Measurements from ENCODE around the gene LGALS3BP. TPM values are rescaled to one million over a fixed set of nuclear protein-coding genes. Genes with fewer than 3 reads are reported as not detected.

The LGALS3BP gene
- total and polyA plus RNA-seq, 2 experiments from 2014 or later = 15.1 to 36.5 TPM

DNA sequence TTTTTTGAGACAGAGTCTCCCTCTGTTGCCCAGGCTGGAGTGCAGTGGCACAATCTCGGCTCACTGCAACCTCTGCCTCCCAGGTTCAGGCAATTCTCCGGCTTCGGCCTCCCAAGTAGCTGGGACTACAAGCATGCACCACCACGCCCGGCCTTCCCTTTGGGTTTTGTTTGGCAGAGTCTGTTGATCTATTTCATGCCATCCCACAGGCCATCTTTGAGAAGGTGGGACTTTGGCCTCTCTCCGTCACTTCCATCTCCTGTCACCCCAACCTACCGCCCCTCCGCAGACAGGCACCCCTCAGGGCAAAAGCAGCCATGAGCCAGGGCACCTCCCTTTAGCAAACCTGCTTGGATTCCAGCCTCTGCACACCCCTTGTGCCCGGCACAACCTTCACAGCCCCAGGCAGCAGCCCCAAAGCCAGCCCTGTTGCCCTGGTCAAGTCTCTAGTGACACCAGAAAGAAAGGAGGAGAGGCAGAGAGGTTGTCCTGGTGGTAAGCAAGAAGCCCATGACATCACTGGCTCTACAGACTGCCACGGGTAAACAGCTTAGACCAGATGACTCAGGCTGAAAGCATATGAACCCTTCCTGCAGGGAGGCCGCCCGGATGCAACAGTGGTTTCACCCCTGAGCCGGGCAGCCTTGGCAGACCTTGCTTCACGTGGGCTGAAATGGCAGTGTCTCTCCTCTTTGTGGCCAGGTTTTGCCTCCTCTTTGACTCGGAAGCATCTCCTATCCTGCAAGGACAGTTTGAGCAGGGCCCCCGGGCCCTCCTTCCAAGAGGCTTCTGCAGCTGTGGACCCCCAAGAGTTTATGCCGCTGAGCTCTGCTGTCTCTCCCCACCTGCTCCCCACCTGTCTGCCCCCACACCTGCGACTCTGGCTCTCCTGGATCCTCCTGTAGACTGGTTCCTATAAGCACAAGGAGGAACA lies 46.4 kb downstream of the LGALS3BP start (continued):
- TF ChIP-seq EZH2 (IDR thresholded peaks at IDR 0.05; ENCODE audit: low read depth, unreplicated experiment) (no peak), EZH2phosphoT487 (IDR thresholded peaks at IDR 0.05; ENCODE audit: unreplicated experiment) (no peak), NANOG (IDR thresholded peaks at IDR 0.05; ENCODE audit: borderline replicate concordance) (no peak), POLR2AphosphoS5 (IDR thresholded peaks at IDR 0.05; ENCODE audit: low read depth) (no peak), JUNB (IDR thresholded peaks at IDR 0.05; ENCODE audit: unreplicated experiment) (no peak), ZNF331 (CRISPR knock-in tag; IDR thresholded peaks at IDR 0.05; ENCODE audit: low read depth) (no peak)
- TF ChIP-seq, protein P1, sequence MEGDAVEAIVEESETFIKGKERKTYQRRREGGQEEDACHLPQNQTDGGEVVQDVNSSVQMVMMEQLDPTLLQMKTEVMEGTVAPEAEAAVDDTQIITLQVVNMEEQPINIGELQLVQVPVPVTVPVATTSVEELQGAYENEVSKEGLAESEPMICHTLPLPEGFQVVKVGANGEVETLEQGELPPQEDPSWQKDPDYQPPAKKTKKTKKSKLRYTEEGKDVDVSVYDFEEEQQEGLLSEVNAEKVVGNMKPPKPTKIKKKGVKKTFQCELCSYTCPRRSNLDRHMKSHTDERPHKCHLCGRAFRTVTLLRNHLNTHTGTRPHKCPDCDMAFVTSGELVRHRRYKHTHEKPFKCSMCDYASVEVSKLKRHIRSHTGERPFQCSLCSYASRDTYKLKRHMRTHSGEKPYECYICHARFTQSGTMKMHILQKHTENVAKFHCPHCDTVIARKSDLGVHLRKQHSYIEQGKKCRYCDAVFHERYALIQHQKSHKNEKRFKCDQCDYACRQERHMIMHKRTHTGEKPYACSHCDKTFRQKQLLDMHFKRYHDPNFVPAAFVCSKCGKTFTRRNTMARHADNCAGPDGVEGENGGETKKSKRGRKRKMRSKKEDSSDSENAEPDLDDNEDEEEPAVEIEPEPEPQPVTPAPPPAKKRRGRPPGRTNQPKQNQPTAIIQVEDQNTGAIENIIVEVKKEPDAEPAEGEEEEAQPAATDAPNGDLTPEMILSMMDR (conservative IDR thresholded peaks at IDR 0.05; ENCODE audit: low read depth in 2 of 2) = no peak

DNA sequence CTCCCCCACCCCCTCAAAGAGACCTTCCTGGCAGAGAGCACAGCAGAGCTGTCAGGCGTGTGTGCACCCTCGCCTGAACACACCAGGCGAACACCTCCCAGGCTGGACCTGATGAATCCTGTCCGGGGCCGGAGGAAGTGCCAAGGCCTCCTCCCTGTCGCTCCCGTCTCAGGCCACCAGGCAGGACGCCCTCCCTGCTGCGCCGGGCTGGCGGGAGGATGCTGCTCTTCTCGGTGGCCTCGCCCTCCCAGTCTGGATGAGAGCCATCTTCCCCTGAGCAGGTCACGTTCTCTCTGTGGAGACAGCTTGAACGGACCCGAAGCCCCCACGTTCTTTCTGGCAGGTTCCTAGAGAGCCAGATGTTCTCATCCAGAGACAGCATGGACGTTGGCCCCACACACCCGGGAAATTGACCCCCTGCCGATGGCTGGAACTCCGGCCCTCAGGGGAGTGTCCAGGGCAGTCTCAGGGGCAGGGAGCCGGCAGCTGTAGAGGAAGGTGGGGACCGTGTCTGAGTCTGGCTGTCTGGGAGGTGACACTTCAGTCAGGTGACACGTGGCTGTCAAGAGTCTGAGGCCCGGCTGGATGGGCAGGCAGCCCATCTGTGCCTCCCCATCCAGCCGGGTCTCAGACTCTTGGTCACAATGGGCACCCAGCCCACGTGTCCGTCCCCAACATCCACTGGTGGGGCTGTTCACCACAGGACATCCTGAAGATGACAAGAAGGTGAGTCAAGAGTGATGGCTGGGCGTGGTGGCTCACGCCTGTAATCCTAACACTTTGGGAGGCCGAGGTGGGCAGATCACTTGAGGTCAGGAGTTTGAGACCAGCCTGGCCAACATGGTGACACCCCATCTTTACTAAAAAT lies 49.6 kb downstream of the LGALS3BP start:
- H3K27ac Mint-ChIP-seq = no peak overlapping the region
- Histone ChIP-seq H4K20me1 (replicated peaks; ENCODE audit: insufficient read depth) (no peaks in the 10 kb centered on the region), H3K4me1 (ENCODE audit: insufficient read depth) (peaks cover 9% of the 10 kb centered on the region), H3F3A (replicated peaks; ENCODE audit: low read depth) (no peaks in the 10 kb centered on the region), H3K4me3 (no peak overlapping the region), H2AFZ (no peak overlapping the region), H3K9me2 (ENCODE audit: insufficient read depth) (no peaks in the 10 kb centered on the region), H3K27me3 (ENCODE audit: insufficient read depth) (no peaks in the 10 kb centered on the region), H3K79me2 (replicated peaks; ENCODE audit: insufficient read depth) (no peaks in the 10 kb centered on the region), H3K27ac (ENCODE audit: low read depth) (no peak overlapping the region), H3K4me2 (no peak overlapping the region), H3K36me3 (ENCODE audit: insufficient read depth) (no peaks in the 10 kb centered on the region)
- H3K4me1 Mint-ChIP-seq = peaks cover 20% of the 10 kb centered on the region; the same call in 2 of the 3 replicates
- H3K9me3 Mint-ChIP-seq = no peaks in the 10 kb centered on the region
- H3K4me3 Mint-ChIP-seq = no peak overlapping the region
- no peaks in the 10 kb centered on the region for H3K36me3 Mint-ChIP-seq (ENCODE audit: low read depth)
- peaks cover 3% of the 10 kb centered on the region for H3K27me3 Mint-ChIP-seq (ENCODE audit: insufficient read depth, low read depth, poor library complexity)
- ATAC-seq = no peak
- DNase-seq (ENCODE audit: low spot score) = no peak
- TF ChIP-seq, protein P2, sequence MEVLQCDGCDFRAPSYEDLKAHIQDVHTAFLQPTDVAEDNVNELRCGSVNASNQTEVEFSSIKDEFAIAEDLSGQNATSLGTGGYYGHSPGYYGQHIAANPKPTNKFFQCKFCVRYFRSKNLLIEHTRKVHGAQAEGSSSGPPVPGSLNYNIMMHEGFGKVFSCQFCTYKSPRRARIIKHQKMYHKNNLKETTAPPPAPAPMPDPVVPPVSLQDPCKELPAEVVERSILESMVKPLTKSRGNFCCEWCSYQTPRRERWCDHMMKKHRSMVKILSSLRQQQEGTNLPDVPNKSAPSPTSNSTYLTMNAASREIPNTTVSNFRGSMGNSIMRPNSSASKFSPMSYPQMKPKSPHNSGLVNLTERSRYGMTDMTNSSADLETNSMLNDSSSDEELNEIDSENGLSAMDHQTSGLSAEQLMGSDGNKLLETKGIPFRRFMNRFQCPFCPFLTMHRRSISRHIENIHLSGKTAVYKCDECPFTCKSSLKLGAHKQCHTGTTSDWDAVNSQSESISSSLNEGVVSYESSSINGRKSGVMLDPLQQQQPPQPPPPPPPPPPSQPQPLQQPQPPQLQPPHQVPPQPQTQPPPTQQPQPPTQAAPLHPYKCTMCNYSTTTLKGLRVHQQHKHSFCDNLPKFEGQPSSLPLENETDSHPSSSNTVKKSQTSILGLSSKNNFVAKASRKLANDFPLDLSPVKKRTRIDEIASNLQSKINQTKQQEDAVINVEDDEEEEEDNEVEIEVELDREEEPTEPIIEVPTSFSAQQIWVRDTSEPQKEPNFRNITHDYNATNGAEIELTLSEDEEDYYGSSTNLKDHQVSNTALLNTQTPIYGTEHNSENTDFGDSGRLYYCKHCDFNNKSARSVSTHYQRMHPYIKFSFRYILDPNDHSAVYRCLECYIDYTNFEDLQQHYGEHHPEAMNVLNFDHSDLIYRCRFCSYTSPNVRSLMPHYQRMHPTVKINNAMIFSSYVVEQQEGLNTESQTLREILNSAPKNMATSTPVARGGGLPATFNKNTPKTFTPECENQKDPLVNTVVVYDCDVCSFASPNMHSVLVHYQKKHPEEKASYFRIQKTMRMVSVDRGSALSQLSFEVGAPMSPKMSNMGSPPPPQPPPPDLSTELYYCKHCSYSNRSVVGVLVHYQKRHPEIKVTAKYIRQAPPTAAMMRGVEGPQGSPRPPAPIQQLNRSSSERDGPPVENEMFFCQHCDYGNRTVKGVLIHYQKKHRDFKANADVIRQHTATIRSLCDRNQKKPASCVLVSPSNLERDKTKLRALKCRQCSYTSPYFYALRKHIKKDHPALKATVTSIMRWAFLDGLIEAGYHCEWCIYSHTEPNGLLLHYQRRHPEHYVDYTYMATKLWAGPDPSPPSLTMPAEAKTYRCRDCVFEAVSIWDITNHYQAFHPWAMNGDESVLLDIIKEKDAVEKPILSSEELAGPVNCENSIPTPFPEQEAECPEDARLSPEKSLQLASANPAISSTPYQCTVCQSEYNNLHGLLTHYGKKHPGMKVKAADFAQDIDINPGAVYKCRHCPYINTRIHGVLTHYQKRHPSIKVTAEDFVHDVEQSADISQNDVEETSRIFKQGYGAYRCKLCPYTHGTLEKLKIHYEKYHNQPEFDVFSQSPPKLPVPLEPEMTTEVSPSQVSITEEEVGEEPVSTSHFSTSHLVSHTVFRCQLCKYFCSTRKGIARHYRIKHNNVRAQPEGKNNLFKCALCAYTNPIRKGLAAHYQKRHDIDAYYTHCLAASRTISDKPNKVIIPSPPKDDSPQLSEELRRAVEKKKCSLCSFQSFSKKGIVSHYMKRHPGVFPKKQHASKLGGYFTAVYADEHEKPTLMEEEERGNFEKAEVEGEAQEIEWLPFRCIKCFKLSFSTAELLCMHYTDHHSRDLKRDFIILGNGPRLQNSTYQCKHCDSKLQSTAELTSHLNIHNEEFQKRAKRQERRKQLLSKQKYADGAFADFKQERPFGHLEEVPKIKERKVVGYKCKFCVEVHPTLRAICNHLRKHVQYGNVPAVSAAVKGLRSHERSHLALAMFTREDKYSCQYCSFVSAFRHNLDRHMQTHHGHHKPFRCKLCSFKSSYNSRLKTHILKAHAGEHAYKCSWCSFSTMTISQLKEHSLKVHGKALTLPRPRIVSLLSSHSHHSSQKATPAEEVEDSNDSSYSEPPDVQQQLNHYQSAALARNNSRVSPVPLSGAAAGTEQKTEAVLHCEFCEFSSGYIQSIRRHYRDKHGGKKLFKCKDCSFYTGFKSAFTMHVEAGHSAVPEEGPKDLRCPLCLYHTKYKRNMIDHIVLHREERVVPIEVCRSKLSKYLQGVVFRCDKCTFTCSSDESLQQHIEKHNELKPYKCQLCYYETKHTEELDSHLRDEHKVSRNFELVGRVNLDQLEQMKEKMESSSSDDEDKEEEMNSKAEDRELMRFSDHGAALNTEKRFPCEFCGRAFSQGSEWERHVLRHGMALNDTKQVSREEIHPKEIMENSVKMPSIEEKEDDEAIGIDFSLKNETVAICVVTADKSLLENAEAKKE (CRISPR knock-in tag; IDR thresholded peaks at IDR 0.05) = no peak
- TF ChIP-seq NANOG (IDR thresholded peaks at IDR 0.05; ENCODE audit: borderline replicate concordance) = no peak
- TF ChIP-seq POLR2AphosphoS5 (IDR thresholded peaks at IDR 0.05; ENCODE audit: low read depth) = no peak
- TF ChIP-seq, protein P3, sequence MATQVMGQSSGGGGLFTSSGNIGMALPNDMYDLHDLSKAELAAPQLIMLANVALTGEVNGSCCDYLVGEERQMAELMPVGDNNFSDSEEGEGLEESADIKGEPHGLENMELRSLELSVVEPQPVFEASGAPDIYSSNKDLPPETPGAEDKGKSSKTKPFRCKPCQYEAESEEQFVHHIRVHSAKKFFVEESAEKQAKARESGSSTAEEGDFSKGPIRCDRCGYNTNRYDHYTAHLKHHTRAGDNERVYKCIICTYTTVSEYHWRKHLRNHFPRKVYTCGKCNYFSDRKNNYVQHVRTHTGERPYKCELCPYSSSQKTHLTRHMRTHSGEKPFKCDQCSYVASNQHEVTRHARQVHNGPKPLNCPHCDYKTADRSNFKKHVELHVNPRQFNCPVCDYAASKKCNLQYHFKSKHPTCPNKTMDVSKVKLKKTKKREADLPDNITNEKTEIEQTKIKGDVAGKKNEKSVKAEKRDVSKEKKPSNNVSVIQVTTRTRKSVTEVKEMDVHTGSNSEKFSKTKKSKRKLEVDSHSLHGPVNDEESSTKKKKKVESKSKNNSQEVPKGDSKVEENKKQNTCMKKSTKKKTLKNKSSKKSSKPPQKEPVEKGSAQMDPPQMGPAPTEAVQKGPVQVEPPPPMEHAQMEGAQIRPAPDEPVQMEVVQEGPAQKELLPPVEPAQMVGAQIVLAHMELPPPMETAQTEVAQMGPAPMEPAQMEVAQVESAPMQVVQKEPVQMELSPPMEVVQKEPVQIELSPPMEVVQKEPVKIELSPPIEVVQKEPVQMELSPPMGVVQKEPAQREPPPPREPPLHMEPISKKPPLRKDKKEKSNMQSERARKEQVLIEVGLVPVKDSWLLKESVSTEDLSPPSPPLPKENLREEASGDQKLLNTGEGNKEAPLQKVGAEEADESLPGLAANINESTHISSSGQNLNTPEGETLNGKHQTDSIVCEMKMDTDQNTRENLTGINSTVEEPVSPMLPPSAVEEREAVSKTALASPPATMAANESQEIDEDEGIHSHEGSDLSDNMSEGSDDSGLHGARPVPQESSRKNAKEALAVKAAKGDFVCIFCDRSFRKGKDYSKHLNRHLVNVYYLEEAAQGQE (IDR thresholded peaks at IDR 0.05; ENCODE audit: unreplicated experiment) = no peak
- TF ChIP-seq CREB1 (CRISPR knock-in tag; IDR thresholded peaks at IDR 0.05; ENCODE audit: low read depth) = no peak

Measured in GM23338 (cell line).